Kasumi-1 (cell line): ENCODE data around the gene IPP.
"Not testable (repeated sequence)": the region's sequence is repeated elsewhere in the genome, so short reads cannot be mapped to it uniquely, and the experiment has no call there.

Experiments
- DNase-seq, 2 experiments: peaks; one replicate each; lab custom pipeline; 2025; lab: John Stamatoyannopoulos, UW

Gene IPP

GRCh38 chr1:45684402-45684801, 66.1 kb downstream of the IPP start:
- DNase-seq: no peak

GRCh38 chr1:45682942-45683341, 67.5 kb downstream of the IPP start:
- DNase-seq: no peak

- DNase-seq: peak; percentile 53 to 55
Observed at GRCh38 chr1:45679123-45679522, 71.3 kb downstream of the IPP start.

- no peak for DNase-seq
Observed at GRCh38 chr1:45678489-45678888, 72.0 kb downstream of the IPP start.

- no peak for DNase-seq
Observed at GRCh38 chr1:45677751-45678245, 72.7 kb downstream of the IPP start.

- DNase-seq: not testable (repeated sequence)
Observed at GRCh38 chr1:45676553-45676952, 73.9 kb downstream of the IPP start.

- no peak for DNase-seq
Observed at GRCh38 chr1:45674478-45674877, 76.0 kb downstream of the IPP start.

- DNase-seq: no peak
Observed at GRCh38 chr1:45673956-45674355, 76.5 kb downstream of the IPP start.

GRCh38 chr1:45669859-45670655, 80.4 kb downstream of the IPP start:
- no peak for DNase-seq

- no peak for DNase-seq
Observed at GRCh38 chr1:45669379-45669778, 81.1 kb downstream of the IPP start.

GRCh38 chr1:45668526-45668925, 81.9 kb downstream of the IPP start:
- no peak for DNase-seq

- no peak for DNase-seq
Observed at GRCh38 chr1:45667321-45668111, 82.9 kb downstream of the IPP start.

- no peak for DNase-seq
Observed at GRCh38 chr1:45666836-45667235, 83.6 kb downstream of the IPP start.

GRCh38 chr1:45660336-45660735, 90.1 kb downstream of the IPP start:
- DNase-seq: no peak

GRCh38 chr1:45659222-45659621, 91.2 kb downstream of the IPP start:
- no peak for DNase-seq

- no peak for DNase-seq
Observed at GRCh38 chr1:45658171-45658570, 92.3 kb downstream of the IPP start.

GRCh38 chr1:45656573-45657226, 93.8 kb downstream of the IPP start:
- no peak for DNase-seq

GRCh38 chr1:45654540-45655280, 95.7 kb downstream of the IPP start:
- DNase-seq: no peak
